GM12892 (cell line): Measurements from ENCODE around the gene AK8.

Experiments used
- DNase-seq: peaks from one replicate; pipeline ENCODE4 v3.0.0; 2011; ENCODE audit not compliant: insufficient read length
- FAIRE-seq: peaks from 2 replicates; lab custom pipeline; 2011; peaks lifted over from hg19 to GRCh38; lab: Jason Lieb, UNC
- POLR2A ChIP-seq: IDR thresholded peaks from 2 replicates; pipeline ENCODE4 v1.6.1; 2011; ENCODE audit warnings: low read depth, low read length, control low read depth
- POLR2AphosphoS5 ChIP-seq: IDR thresholded peaks from 2 replicates; pipeline ENCODE4 v1.6.1; 2011; ENCODE audit warnings: low read depth, low read length, control low read depth
- TAF1 ChIP-seq: IDR thresholded peaks from 2 replicates; pipeline ENCODE4 v1.6.1; 2011; ENCODE audit warnings: low read depth, mild to moderate bottlenecking, control low read depth, low read length, borderline replicate concordance

AK8 gene

DNA sequence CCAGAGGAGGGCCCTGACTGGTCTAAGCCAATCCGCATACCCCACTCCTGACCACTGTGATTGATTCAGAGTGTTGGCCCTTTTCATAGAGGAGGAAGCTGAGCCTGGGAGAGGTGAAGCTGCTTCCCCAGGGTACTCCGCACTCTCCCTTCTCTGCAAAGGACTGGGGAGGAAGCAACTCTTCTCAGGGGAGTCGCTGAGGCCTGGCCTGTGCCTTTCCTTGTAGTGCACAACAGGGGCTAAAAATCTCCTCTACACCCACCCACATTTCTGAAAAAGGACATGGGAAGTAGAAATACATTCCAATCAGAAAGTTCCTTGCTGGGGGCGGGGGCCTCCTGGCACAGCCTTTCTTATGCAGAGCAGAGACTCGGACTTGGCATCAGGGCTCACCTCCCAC is 22.2 kb downstream of the AK8 start:
- FAIRE-seq (no peak), DNase-seq (no peak)
- no peak for TF ChIP-seq POLR2AphosphoS5
- no peak for TF ChIP-seq TAF1
- no peak for TF ChIP-seq POLR2A

DNA sequence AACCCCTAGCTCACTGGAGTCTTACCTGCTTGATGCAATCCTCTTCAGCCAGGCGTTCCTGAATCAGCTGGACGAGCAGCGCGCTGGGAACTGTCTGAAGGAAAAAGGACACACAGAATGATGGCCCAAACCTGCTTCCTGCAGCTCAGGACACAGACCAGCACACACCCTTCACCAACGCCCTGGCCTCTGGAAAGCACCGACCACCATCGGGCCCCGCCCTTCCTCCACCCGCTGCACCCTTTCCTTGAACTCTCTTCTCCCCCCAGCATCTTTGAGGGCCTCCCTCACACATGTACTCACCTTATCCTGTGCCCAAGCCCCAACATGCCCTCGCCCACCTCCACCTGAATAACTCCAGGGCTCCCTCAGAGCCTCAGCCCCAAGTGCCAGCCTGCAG is 23.3 kb downstream of the AK8 start:
- TF ChIP-seq POLR2AphosphoS5 (no peak), POLR2A (no peak), TAF1 (no peak)
- FAIRE-seq (no peak), DNase-seq (no peak)

DNA sequence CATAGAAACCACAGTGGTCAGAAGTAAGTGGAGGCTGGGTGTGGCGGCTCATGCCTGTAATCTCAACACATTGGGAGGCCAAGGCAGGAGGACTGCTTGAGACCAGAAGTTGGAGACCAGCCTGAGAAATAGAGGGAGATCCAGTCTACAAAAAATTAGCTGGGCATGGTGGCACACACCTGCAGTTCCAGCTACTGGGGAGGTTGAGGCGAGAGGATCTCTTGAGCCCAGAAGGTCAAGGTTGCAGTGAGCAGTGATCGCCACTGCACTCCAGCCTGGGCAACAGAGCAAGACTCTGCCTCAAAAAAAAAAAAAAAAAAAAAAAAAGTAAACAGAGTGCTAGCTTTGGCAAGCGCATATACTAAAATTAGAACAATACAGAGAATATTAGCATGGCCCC is 24.6 kb downstream of the AK8 start:
- no peak for FAIRE-seq
- no peak for TF ChIP-seq POLR2A
- TF ChIP-seq POLR2AphosphoS5: no peak
- no peak for TF ChIP-seq TAF1

DNA sequence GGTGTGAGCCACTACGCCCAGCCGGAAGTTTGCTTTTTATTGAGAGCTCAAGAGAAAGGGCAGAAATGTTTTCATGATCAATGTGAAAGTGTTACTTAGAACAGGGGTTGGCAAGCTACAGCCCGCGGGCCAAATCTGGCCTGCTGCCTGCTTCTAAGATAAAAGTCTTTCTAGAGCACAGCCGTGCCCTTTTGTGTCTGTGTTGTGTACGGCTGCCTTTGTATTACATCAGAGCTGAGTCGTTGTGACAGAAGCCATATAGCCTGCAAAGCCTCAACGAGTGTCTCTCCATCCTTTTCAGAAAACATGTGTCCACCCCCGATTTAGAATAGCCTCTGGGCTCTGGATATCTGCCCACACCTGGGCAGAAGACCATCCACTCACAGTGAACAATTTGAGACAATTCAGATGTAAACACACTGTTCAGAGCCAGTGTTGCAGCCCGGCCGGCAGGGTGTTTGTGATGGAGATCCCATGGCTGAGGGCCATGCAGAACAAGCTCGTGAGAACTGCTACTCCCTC is 28.8 kb downstream of the AK8 start:
- FAIRE-seq (no peak), DNase-seq (no peak)
- TF ChIP-seq TAF1 (no peak), POLR2AphosphoS5 (no peak), POLR2A (no peak)

More for the DNA sequence above, 24.6 kb downstream of the AK8 start:
- no peak for DNase-seq

DNA sequence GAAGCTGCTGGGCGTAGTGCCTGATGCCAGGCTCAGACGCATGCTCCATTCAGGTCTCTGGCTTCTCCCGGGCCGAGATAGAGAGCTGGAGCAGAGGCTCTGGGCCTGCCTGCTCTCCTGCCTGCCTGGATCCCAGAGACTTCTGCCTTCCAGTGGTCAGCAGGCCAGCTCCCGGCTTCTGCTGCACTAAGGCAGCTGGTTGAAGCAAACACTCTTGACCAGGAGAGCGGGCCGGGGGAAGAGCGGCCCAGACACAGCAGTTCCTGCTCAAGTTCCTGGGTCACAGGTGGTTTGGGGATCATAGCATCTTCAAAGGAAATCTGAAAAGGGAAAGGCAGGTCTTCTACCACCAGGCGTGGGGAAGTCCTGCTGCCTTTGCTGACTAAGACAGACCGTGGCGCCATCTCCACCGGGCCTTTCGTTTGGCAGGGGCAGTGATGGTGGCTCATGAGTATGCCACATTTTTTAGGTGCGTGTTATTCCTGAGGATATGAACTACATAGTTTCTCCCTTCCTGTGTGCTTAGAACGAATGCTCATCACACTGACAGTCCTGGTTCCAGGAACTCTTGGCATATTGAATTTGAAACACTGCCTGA is 31.1 kb downstream of the AK8 start:
- DNase-seq: no peak
- TF ChIP-seq TAF1 (no peak), POLR2AphosphoS5 (no peak), POLR2A (no peak)
- no peak for FAIRE-seq

DNA sequence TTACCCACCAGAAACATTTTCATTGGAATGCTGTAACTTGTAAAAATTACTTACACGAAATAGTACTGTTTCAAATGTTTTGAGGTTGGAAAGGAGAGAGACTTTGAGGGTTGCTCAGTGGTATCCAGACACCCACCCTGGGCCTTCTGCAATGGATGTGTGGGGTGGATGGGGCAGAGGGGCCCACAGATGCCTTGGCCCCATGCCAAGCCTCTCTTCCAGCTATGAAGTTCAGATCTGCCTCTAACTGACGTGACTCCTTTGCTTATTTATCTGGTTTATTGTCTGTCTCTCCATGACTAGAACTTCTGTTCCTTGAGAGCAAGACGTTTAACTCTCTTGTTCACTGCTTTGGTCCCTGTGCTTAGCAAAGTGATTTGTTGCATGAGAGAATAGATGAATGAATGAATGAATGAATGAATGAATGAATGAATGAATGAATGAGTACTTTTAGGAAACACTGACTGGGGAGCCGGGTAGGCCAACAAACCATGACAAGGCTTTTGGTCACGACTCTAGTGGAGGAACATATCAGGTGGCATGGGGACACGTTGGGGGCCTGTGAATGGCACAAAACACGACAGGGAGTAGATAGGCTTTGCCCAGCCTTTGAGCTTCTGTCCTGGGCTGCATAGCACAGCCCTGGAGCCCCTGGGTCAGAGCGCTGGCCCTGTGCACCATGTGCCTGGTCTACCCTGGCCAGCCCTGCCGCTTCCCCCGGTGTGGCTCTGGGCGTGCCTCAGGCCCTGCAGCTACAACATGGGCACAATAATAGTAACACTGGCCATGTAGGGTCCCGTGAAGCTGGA is 31.8 kb downstream of the AK8 start:
- FAIRE-seq: no peak
- TF ChIP-seq POLR2AphosphoS5 (no peak), POLR2A (no peak), TAF1 (no peak)
- DNase-seq: no peak

DNA sequence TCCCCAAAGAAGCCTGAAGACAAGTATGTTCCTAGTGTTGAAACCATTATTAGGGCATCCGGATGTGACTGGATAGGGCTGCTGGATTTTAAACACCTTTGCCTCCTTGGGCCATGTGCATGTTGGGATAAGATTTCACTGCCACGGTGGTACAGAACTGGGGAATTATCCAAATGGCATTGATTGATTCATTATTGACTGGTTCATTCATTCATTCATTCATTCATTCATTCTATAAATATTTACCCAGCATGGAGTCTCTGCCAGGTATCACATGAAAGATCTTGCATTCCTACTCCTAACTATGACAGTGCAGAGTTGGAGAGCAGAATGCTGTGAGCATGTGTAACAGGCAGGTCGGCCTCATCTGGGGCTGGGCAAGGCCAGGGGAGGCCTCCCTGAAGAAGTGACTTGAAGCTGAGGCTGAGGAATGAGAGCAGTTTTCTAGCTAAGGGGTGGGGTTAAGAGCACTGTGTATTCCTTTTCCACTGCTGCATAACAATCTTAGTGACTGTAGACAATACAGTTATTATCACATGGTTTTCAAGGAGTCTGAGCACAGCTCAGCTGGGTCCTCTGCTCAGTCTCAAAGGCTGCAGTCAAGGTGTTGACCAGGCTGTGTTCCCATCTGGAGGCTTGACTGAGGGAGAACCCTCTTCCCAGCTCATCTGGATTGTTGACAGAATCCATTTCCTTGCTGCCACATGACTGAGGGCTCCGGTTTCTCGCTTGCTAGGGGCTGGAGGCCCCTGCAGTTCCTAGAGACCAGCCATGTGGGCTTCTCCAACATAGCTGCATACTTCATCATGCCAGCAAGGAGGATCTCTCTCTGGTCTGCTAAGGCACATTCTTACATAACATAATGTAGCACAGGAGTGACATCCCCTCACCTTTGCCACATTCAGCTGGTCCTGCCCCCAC is 35.7 kb downstream of the AK8 start:
- no peak for FAIRE-seq
- TF ChIP-seq POLR2AphosphoS5 (no peak), TAF1 (no peak), POLR2A (no peak)
- no peak for DNase-seq

DNA sequence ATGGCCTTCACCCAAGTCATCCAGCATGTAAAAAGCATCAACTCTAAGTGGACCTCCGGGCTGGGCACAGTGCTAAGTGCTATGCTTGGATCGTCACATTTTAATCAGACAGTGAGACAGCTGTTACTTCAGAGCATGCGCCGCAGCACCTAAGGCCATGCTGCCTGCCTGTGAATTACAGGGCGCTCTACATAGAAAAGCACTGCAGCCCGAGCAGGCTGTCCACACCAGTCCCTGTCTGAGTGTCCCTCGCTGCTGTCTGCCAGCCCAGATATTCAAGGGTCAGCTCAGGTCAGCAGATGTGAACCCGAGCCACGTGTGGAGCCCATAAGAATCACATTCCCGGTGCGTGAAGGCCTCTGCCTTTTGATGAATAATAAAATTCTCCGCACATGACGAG is 37.1 kb downstream of the AK8 start:
- DNase-seq: no peak
- TF ChIP-seq TAF1 (no peak), POLR2AphosphoS5 (no peak), POLR2A (no peak)
- no peak for FAIRE-seq

DNA sequence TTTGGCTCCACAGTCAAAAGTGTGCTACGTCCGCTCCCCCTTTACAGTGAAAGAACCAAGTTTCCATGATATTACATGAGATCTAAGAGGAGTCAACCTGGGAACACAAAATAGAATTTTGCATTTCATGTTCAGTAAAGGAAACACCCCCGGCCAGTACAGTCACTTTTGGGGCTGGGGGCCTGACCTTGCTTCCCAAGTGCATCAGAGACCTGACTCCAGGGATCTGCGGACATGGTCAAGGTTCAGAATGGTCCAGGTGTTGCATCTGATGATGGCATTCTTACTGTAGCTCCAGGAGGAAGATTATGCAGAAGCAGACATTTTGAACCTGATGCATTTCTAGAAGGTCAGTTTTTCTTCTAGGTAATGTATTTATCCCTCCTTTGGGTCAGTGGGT is 39.8 kb downstream of the AK8 start:
- FAIRE-seq (no peak), DNase-seq (no peak)
- TF ChIP-seq POLR2A (no peak), POLR2AphosphoS5 (no peak), TAF1 (no peak)

DNA sequence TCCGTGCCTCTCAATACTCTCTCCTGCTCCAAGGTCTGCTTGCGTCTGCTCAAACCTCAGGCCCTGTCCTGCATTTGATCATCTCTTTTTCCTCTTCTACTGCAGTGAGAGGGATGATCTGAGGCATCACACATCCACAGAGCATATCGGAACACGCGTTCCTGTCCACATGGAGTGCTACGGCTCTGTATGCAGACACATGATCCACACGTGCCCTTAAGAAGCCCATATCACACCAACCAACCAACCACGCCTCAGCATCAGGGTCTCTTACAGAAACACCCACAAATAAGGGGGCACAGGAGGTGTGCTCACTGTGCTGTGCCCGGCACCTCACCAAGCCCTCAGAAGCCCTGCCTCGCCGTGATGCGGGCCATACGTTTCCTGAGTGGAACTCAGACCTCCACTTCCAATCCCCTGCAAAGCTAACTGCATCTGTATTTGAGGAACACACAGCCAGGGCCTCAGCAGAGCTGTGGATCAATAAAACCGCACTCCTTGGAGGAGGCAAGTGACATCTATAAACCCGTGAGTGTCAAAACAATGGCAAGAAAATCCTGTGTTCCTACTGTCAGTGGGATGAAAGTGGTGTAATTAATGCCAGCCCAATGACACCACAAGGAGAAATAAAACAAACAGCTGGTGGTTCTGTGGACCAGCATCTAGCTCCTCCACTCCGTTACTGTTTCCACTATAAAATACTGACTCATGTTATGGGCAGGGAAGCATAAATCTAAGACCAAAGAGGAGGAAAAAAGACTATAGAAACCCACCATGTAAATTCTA is 40.4 kb downstream of the AK8 start:
- no peak for DNase-seq
- TF ChIP-seq TAF1 (no peak), POLR2A (no peak), POLR2AphosphoS5 (no peak)
- no peak for FAIRE-seq

DNA sequence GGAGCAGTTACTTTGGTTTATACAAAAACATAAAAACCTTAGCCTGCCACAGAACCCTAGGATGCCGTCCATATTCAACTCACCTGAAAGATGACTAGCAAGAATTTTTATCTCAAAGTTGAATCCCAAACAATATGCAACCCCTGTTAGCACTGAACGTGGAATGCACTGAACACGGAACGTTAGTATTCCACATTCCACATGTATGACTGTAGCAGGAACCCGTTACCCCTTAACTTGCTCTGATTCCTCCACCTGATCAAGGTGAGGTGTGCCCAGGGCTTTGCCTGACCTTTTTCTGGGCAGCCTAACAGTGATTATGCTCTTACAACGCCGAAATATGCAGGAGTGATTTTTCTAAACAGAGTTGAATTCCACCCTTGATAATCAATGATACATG is 43.7 kb downstream of the AK8 start:
- FAIRE-seq (no peak), DNase-seq (no peak)
- TF ChIP-seq POLR2A (no peak), POLR2AphosphoS5 (no peak), TAF1 (no peak)
